ENCODE results near the gene PCDHGA4.
"Not testable (repeated sequence)": the region's sequence is repeated elsewhere in the genome, so short reads cannot be mapped to it uniquely, and the experiment has no call there.

PCDHGA4 gene

DNA sequence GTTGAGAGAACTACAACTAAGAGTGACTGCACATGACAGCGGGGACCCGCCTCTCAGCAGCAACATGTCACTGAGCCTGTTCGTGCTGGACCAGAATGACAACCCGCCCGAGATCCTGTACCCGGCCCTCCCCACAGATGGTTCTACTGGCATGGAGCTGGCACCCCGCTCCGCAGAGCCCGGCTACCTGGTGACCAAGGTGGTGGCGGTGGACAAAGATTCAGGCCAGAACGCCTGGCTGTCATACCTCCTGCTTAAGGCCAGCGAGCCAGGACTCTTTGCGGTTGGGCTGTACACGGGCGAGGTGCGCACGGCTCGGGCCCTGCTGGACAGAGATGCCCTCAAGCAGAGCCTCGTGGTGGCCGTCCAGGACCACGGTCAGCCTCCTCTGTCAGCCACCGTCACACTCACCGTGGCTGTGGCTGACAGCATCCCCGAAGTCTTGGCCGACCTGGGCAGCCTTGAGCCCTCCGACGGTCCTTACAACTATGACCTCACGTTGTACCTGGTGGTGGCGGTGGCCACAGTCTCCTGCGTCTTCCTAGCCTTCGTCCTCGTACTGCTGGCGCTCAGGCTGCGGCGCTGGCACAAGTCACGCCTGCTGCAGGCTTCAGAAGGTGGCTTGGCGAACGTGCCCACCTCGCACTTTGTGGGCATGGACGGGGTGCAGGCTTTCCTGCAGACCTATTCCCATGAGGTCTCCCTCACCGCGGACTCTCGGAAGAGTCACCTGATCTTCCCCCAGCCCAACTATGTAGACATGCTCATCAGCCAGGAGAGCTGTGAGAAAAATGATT lies 29.8 kb downstream of the PCDHGA4 start:
- no peak for DNase-seq (ENCODE audit: low spot score in 2 of 2)
- ATAC-seq (ENCODE audit: low read depth), result no peak
- Mint-ChIP-seq H3K4me3 (no peak overlapping the region), H3K4me1 (no peaks in the 10 kb centered on the region), H3K36me3 (no peaks in the 10 kb centered on the region), H3K27ac (no peak overlapping the region), H3K9me3 (peaks cover 6% of the 10 kb centered on the region), H3K27me3 (peaks cover 21% of the 10 kb centered on the region)

DNA sequence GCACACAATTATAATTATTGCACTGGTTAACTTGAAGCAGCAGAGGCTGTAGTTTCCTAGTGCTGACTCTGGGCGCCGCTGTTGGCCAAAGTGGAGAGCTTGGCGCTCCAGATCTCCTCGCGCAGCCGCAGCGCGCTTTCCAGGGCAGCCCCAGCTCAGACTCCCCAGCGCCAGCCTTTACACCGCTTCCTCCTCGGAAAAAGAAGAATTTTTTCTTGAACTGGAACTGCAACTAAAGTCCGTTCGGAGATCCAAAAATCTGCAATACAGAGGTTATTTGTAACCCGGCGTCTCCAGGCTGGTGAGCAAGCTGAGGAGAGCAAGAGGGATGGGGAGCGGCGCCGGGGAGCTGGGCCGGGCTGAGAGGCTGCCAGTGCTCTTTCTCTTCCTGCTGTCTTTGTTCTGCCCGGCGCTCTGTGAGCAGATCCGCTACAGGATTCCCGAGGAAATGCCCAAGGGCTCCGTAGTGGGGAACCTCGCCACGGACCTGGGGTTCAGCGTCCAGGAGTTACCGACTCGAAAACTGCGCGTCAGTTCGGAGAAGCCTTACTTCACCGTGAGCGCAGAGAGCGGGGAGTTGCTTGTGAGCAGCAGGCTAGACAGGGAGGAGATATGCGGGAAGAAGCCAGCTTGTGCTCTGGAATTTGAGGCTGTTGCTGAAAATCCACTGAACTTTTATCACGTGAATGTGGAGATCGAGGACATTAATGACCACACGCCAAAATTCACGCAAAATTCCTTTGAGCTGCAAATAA lies 32.9 kb downstream of the PCDHGA4 start, which contains the start of gene PCDHGB4:
Gene PCDHGB4 (plus strand): TSS at position 142 of the 755 bp plus-strand sequence. CDS start 187 bp downstream, at position 329.
- H3K4me1 Mint-ChIP-seq, H3K27ac Mint-ChIP-seq, H3K9me3 Mint-ChIP-seq, H3K36me3 Mint-ChIP-seq: not testable (repeated sequence)
- H3K27me3 Mint-ChIP-seq, result peaks cover 21% of the 10 kb centered on the region
- DNase-seq (ENCODE audit: low spot score in 2 of 2) (peak in 1 of 2 donors; percentile 16), ATAC-seq (ENCODE audit: low read depth) (peak; percentile 58)
- H3K4me3 Mint-ChIP-seq, result peak within 1 kb of the TSS; percentile 34

DNA sequence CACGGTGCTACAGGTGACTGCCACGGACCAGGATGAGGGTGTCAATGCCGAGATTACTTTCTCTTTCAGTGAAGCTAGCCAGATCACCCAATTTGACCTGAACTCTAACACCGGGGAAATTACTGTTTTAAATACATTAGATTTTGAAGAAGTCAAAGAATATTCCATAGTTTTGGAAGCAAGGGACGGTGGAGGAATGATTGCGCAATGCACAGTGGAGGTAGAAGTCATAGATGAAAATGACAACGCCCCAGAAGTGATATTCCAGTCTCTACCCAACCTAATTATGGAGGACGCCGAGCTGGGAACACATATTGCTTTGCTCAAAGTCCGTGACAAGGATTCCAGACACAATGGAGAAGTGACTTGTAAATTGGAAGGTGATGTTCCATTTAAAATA lies 33.8 kb downstream of the PCDHGA4 start:
- peaks cover 4% of the 10 kb centered on the region for H3K9me3 Mint-ChIP-seq
- peaks cover 18% of the 10 kb centered on the region for H3K27me3 Mint-ChIP-seq
- peaks cover 5% of the 10 kb centered on the region for H3K36me3 Mint-ChIP-seq
- H3K27ac Mint-ChIP-seq, result no peak overlapping the region
- ATAC-seq (ENCODE audit: low read depth) (no peak), DNase-seq (ENCODE audit: low spot score in 2 of 2) (no peak)
- no peak overlapping the region for H3K4me3 Mint-ChIP-seq
- peaks cover 2% of the 10 kb centered on the region for H3K4me1 Mint-ChIP-seq

DNA sequence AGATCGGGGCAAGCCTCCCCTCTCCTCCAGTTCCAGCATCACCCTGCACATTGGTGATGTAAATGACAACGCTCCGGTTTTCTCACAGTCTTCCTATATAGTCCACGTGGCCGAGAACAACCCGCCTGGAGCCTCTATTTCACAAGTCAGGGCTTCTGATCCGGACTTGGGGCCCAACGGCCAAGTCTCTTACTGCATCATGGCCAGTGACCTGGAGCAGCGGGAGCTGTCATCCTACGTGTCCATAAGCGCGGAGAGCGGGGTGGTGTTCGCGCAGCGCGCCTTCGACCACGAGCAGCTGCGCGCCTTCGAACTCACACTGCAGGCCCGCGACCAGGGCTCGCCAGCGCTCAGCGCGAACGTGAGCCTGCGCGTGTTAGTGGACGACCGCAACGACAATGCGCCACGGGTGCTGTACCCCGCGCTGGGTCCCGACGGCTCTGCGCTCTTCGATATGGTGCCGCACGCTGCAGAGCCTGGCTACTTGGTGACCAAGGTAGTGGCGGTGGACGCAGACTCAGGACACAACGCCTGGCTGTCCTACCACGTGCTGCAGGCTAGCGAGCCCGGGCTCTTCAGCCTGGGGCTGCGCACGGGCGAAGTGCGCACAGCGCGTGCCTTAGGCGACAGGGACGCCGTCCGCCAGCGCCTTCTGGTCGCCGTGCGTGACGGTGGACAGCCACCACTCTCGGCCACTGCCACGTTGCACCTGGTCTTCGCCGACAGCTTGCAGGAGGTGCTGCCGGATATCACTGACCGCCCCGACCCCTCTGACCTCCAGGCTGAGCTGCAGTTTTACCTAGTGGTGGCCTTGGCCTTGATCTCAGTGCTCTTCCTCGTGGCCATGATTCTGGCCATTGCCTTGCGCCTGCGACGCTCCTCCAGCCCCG lies 34.6 kb downstream of the PCDHGA4 start:
- ATAC-seq (ENCODE audit: low read depth) (no peak), DNase-seq (ENCODE audit: low spot score in 2 of 2) (no peak)
- Mint-ChIP-seq H3K4me3 (no peak overlapping the region), H3K27ac (no peak overlapping the region), H3K27me3 (peaks cover 21% of the 10 kb centered on the region), H3K36me3 (peaks cover 5% of the 10 kb centered on the region), H3K9me3 (peaks cover 8% of the 10 kb centered on the region), H3K4me1 (peaks cover 2% of the 10 kb centered on the region)

DNA sequence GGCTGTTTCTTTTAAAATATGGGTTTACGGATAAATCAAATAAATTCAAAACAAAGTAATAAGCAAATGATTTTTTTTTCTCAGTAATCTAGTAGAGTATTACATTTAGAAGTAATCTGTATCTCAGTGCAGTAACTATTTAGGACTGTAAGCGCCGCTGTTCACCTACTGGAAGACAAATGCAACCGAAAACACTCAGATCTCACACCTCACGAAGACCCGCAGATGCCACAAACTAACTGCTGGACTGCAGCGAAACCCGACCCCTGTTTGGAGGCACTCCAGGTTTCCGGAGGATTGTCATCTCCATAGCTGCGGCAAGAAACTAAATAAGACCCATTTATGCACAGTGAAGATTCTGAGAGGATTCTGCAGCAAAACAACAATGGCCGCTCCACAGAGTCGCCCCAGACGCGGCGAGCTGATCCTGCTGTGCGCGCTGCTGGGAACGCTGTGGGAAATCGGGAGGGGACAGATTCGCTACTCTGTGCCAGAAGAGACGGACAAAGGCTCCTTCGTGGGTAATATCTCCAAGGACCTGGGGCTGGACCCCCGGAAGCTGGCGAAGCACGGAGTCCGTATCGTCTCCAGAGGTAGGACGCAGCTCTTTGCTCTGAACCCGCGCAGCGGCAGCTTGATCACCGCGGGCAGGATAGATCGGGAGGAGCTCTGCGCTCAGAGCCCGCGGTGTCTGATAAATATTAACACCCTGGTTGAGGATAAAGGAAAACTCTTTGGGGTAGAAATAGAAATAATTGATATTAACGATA lies 37.8 kb downstream of the PCDHGA4 start, which contains the start of gene PCDHGA8:
Gene PCDHGA8 (plus strand): TSS at position 205 of the 770 bp plus-strand sequence. CDS start 181 bp downstream, at position 386.
- Mint-ChIP-seq H3K27me3 (peaks cover 21% of the 10 kb centered on the region), H3K4me3 (no peak within 1 kb of the TSS), H3K4me1 (peaks cover 2% of the 10 kb centered on the region), H3K36me3 (peaks cover 5% of the 10 kb centered on the region), H3K27ac (no peak within 1 kb of the TSS), H3K9me3 (peaks cover 8% of the 10 kb centered on the region)
- no peak for ATAC-seq (ENCODE audit: low read depth)
- no peak for DNase-seq (ENCODE audit: low spot score in 2 of 2)

DNA sequence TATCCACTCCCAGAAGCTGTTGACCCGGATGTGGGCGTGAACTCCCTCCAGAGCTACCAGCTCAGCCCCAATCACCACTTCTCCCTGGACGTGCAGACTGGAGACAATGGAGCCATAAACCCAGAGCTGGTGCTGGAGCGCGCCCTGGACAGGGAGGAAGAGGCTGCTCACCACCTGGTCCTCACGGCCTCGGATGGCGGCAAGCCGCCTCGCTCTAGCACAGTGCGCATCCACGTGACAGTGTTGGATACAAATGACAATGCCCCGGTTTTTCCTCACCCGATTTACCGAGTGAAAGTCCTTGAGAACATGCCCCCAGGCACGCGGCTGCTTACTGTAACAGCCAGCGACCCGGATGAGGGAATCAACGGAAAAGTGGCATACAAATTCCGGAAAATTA lies 38.4 kb downstream of the PCDHGA4 start:
- peaks cover 2% of the 10 kb centered on the region for H3K4me1 Mint-ChIP-seq
- peaks cover 5% of the 10 kb centered on the region for H3K36me3 Mint-ChIP-seq
- peaks cover 8% of the 10 kb centered on the region for H3K9me3 Mint-ChIP-seq
- no peak overlapping the region for H3K4me3 Mint-ChIP-seq
- ATAC-seq (ENCODE audit: low read depth) (no peak), DNase-seq (ENCODE audit: low spot score in 2 of 2) (no peak)
- H3K27ac Mint-ChIP-seq, result no peak overlapping the region
- peaks cover 21% of the 10 kb centered on the region for H3K27me3 Mint-ChIP-seq

DNA sequence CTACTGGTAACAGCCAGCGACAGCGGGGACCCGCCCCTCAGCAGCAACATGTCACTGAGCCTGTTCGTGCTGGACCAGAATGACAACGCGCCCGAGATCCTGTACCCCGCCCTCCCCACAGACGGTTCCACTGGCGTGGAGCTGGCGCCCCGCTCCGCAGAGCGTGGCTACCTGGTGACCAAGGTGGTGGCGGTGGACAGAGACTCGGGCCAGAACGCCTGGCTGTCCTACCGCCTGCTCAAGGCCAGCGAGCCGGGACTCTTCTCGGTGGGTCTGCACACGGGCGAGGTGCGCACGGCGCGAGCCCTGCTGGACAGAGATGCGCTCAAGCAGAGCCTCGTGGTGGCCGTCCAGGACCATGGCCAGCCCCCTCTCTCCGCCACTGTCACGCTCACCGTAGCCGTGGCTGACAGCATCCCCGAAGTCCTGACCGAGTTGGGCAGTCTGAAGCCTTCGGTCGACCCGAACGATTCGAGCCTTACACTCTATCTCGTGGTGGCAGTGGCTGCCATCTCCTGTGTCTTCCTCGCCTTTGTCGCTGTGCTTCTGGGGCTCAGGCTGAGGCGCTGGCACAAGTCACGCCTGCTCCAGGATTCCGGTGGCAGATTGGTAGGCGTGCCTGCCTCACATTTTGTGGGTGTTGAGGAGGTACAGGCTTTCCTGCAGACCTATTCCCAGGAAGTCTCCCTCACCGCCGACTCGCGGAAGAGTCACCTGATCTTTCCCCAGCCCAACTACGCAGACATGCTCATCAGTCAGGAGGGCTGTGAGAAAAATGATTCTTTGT lies 39.8 kb downstream of the PCDHGA4 start:
- not testable (repeated sequence) for H3K9me3 Mint-ChIP-seq; DNase-seq (ENCODE audit: low spot score in 2 of 2); ATAC-seq (ENCODE audit: low read depth); H3K4me1 Mint-ChIP-seq; H3K4me3 Mint-ChIP-seq; H3K27ac Mint-ChIP-seq; H3K36me3 Mint-ChIP-seq
- peaks cover 18% of the 10 kb centered on the region for H3K27me3 Mint-ChIP-seq

DNA sequence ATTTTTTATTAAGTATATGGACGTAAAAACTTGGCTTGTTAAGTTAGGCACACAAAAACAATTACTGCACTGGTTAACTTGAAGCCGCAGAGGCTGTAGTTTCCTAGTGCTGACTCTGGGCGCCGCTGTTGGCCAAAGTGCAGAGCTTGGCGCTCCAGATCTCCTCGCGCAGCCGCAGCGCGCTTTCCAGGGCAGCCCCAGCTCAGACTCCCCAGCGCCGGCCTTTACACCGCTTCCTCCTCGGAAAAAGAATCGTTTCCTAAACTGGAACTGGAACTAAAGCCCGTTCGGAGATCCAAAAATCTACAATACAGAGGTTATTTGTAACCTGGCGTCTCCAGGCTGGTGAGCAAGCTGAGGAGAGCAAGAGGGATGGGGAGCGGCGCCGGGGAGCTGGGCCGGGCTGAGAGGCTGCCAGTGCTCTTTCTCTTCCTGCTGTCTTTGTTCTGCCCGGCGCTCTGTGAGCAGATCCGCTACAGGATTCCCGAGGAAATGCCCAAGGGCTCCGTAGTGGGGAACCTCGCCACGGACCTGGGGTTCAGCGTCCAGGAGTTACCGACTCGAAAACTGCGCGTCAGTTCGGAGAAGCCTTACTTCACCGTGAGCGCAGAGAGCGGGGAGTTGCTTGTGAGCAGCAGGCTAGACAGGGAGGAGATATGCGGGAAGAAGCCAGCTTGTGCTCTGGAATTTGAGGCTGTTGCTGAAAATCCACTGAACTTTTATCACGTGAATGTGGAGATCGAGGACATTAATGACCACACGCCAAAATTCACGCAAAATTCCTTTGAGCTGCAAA lies 43.1 kb downstream of the PCDHGA4 start, which contains the start of gene PCDHGB5:
Gene PCDHGB5 (plus strand): TSS at position 192 of the 796 bp plus-strand sequence. CDS start 181 bp downstream, at position 373.
- H3K9me3 Mint-ChIP-seq, H3K36me3 Mint-ChIP-seq, H3K4me1 Mint-ChIP-seq, H3K27ac Mint-ChIP-seq: not testable (repeated sequence)
- peak within 1 kb of the TSS; percentile 68 for H3K4me3 Mint-ChIP-seq
- peak; percentile 77 for ATAC-seq (ENCODE audit: low read depth)
- DNase-seq (ENCODE audit: low spot score in 2 of 2), result peak in 1 of 2 donors; percentile 33
- peaks cover 18% of the 10 kb centered on the region for H3K27me3 Mint-ChIP-seq

DNA sequence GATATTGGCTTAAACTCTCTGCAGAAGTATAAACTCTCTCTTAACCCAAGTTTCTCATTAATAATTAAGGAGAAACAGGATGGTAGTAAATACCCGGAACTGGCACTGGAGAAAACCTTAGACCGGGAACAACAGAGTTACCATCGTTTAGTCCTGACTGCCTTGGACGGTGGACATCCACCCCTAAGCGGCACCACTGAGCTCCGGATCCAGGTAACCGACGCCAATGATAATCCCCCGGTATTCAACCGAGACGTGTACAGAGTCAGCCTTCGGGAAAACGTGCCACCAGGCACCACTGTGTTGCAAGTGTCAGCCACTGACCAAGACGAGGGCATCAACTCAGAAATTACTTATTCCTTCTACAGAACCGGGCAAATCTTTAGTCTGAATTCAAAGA lies 43.8 kb downstream of the PCDHGA4 start:
- H3K27me3 Mint-ChIP-seq, result peaks cover 18% of the 10 kb centered on the region
- DNase-seq (ENCODE audit: low spot score in 2 of 2) (no peak), ATAC-seq (ENCODE audit: low read depth) (no peak)
- no peak overlapping the region for H3K4me3 Mint-ChIP-seq
- H3K36me3 Mint-ChIP-seq, result peaks cover 4% of the 10 kb centered on the region
- H3K27ac Mint-ChIP-seq, result no peak overlapping the region
- no peaks in the 10 kb centered on the region for H3K4me1 Mint-ChIP-seq
- H3K9me3 Mint-ChIP-seq, result peaks cover 9% of the 10 kb centered on the region

DNA sequence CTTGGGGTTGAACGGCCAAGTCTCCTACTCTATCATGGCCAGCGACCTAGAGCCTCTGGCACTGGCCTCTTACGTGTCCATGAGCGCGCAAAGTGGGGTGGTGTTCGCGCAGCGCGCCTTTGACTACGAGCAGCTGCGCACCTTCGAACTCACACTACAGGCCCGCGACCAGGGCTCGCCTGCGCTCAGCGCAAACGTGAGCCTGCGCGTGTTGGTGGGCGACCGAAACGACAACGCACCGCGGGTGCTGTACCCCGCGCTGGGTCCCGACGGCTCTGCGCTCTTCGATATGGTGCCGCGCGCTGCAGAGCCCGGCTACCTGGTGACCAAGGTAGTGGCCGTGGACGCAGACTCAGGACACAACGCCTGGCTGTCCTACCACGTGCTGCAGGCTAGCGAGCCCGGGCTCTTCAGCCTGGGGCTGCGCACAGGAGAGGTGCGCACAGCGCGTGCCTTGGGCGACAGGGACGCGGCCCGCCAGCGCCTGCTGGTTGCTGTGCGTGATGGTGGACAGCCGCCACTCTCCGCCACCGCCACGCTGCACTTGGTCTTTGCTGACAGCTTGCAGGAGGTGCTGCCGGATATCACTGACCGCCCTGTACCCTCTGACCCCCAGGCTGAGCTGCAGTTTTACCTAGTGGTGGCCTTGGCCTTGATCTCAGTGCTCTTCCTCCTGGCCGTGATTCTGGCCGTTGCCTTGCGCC lies 44.9 kb downstream of the PCDHGA4 start:
- Mint-ChIP-seq H3K4me3 (no peak overlapping the region), H3K27me3 (peaks cover 20% of the 10 kb centered on the region)

DNA sequence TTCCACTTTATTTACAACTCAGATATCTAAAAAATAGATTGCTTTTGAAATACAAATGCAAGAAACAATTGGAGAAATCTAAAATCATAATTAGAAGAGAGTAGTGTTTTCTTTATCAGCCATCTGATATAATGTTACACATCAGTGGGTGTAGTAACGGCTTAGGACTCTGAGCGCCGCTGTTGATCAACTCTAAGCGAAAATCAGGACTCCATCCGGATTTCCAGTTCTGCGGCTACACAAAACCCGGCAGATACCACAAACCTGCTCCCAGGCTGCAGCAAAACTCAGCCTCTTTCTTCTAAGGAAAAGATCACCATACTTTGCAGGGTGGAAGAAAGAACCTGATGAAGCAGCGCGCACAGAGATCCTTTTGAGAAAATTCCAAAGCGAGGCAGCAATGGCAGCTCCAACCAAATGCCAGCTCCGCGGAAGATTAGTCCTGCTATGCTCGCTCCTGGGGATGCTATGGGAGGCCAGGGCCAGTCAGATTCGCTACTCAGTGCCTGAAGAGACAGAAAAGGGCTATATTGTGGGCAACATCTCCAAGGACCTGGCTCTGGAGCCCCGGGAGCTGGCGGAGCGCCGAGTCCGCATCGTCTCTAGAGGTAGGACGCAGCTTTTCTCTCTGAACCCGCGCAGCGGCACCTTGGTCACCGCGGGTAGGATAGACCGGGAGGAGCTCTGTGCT lies 47.9 kb downstream of the PCDHGA4 start, which contains the start of gene PCDHGA9:
Gene PCDHGA9 (plus strand): TSS at position 226 of the 691 bp plus-strand sequence. CDS start 175 bp downstream, at position 401.
- peaks cover 21% of the 10 kb centered on the region for H3K27me3 Mint-ChIP-seq
- H3K36me3 Mint-ChIP-seq, result peaks cover 7% of the 10 kb centered on the region
- H3K9me3 Mint-ChIP-seq, result peaks cover 13% of the 10 kb centered on the region
- ATAC-seq (ENCODE audit: low read depth) (no peak), DNase-seq (ENCODE audit: low spot score in 2 of 2) (no peak)
- H3K4me1 Mint-ChIP-seq, result no peaks in the 10 kb centered on the region
- peak within 1 kb of the TSS; percentile 67 for H3K4me3 Mint-ChIP-seq
- H3K27ac Mint-ChIP-seq, result no peak within 1 kb of the TSS

More for the DNA sequence above, 44.9 kb downstream of the PCDHGA4 start:
- H3K4me1 Mint-ChIP-seq, result no peaks in the 10 kb centered on the region
- peaks cover 4% of the 10 kb centered on the region for H3K36me3 Mint-ChIP-seq
- ATAC-seq (ENCODE audit: low read depth) (no peak), DNase-seq (ENCODE audit: low spot score in 2 of 2) (no peak)
- no peak overlapping the region for H3K27ac Mint-ChIP-seq
- H3K9me3 Mint-ChIP-seq, result peaks cover 7% of the 10 kb centered on the region
